ENCODE data around the gene VPS72.
"Not testable (repeated sequence)": the region's sequence is repeated elsewhere in the genome, so short reads cannot be mapped to it uniquely, and the experiment has no call there.

The VPS72 gene

GRCh38 chr1:151189637-151190445, at the start of gene VPS72:
Gene VPS72 (minus strand): TSS chr1:151190197. CDS start chr1:151190121, 76 bp downstream.
- peak; percentile 15 to 90 (median 76) for DNase-seq

DNA sequence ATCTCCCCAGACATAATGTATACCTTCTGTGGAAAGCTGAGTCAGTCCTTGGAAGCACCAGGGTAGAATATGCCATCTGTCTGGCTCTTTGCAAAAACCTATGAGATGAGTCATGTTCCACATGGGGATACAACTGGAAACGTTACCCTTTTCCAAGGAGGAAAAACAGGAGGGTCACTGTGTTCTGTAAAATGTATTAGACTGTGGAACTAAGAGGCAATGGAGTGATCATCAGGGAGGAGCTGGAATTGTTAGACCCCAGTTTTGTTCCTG, 48.4 kb upstream of the VPS72 start:
- DNase-seq, result peak in 1 of 51 donors; percentile 2

DNA sequence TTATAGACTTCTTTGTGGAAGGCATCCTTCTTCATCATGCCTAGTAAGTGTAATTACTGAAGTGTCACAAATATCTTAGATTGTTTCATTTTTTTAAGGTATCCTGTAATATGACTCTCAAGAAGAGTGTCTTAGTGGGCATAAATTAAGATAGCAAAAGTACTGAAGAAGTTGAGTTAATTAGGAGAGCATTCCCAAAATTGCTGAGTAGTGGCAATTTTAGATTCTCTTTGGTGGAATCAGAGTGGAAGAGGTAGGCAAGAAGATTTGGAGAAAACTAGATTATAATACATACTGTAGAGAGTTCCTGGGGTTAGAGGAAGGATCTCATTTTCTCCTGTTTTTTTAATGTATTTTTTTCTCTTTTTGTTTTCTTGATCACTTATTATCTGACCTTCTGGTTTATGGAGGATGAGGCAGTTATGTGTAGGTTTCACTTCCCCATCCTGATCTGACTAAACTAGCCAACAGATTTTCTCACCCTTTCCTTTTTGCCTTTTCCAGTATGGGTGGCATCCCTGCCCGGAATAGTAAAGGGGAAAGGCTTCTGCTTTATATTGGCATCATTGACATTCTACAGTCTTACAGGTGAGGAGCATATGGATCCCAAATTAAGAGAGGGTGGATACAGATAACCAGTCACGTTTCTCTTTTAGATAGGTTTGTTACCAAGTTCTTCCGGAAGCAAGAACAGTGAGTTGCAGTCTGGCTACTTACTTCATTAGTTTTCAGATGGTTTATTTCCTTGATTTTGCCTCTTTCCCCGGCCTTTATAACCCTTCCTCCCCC, 47.9 kb upstream of the VPS72 start:
- DNase-seq, result no peak

DNA sequence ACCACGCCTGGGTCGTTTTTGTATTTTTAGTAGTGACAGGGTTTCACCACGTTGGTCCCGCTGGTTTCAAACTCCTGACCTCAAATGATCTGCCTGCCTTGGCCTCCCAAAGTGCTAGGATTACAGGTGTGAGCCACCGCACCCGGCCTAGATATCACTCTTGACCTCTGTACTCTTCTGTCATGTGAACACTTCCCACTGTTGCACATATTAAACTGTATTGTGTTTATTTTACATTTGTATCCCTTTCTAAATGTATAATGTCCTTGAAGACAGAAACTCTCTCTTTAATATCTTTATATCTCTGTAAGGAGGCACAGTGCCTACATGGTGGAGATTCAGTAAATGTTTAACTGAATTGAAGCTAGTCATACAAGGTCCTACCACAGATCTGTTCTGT, 45.2 kb upstream of the VPS72 start:
- DNase-seq, result no peak

DNA sequence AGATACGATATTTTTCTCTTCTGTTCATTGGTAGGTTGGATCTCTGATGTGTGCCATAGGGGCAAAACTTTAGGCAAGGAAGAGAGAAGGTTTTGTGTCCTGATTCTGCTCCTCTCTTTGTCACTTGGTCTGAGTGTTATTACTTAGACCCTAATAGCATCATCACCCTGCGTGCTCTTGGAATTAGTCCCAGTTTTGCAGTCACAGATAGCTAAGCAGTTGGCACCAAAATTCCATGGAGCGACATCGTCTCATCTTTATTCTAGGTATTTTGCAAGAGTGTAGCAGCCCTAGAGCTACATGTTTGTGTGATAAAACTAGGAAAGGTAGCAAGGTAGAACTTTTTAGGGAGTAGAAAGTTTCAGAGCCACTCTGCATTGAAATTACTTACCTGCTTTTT, 32.1 kb upstream of the VPS72 start:
- no peak for DNase-seq

DNA sequence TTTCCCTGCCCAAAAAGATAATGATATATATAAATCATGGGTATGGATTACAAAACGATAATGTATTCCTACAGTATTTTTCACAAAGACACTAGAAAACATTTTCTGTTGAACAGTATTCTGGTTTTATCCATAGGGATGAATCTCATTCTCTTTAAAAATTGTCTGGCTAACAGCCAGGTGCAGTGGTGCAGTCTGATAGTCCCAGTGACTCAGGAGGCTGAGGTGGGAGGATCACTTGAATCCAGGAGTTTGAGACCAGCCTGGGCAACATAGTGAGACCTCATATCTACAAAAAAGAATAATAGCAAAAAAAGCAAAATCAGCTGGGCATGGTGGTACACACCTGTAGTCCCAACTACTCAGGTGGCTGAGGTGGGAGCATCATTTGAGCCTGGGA, 31.6 kb upstream of the VPS72 start:
- no peak for DNase-seq

DNA sequence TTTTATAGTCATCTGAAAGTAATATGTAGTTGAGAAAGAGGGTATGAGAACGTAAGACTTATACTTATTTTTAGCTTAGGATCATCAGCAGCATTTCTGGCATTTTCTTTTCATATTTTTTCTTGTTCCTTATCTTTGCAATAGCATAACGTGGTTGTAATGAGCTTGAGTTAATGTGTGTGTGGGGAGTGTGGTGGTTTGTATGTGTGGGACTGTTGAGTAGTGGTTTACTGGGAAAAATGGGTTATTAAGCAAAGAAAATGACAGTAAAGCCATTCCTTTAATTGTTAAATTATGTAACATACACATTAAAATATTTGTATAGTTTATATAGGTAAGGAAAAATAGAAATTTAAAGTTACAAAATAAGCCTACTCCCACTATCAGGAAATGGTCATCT, 23.6 kb upstream of the VPS72 start:
- DNase-seq, result no peak

DNA sequence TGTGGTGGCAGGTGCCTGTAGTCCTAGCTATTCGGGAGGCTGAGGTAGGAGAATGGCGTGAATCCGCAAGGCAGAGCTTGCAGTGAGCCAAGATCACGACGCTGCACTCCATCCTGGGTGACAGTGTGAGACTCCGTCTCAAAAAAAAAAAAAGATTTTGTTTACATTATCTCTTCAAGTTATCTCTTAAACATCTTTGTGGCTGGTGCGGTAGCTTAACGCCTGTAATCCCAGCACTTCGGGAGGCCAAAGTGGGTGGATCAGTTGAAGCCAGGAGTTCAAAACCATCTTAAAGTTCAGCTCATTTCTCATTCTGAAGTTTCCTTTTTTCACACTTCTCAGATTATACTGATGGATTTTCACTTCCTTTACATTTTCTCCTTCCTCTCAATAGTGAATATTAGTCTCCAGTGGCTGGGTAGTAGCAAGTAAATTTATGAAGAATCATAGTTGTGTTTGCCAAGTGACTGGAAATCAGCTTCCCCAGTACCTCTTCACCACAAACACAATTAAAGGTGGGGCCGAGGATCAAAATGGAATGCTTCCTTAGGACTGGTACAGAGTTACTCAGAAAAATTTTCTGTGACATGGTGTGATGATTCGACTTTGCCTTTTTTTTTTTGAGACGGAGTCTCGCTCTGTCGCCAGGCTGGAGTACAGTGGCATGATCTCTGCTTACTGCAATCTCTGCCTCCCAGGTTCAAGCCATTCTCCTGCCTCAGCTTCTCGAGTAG, 22.1 kb upstream of the VPS72 start:
- no peak for DNase-seq

- DNase-seq, result no peak
These were observed 20.8 kb upstream of the VPS72 start for GRCh38 chr1:151210830-151211229.

GRCh38 chr1:151205381-151205965, 15.5 kb upstream of the VPS72 start:
- not testable (repeated sequence) for DNase-seq

DNA sequence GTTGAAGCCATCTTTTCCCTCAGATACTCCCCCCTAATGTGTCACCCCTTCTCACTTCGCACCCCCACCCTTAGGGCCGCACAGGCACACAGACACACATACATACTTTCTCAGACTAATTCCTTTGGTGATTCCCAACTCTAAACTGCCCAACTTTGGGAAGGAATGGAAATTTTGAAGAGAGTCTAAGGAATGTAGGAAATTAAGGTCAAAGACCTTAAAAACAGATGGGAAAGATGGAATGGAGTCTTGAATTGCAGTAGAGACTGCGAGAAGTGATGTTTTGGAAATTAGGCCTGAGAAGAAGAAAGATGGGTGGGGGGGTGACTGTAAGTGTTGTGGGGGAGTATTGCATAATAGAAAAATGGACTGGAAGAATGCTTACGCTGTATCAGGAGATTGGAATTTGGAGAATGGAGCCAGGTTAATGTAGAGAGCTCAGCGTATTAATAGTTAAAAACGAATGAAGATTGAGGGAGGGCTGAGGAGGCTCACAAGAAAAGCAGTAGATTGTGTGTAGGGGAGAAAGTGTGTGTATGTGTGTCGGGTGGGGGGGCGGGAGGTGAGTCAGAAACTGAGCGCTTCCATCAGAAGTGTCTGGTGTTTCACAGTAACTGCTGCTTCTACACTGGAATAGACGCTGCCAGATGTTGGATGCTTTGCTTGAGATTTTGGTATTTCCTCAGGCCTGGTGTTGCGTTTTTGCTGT, 10.0 kb upstream of the VPS72 start:
- DNase-seq, result peak in 3 of 51 donors; percentile 3 to 29 (median 5)

GRCh38 chr1:151198254-151199127, 8.5 kb upstream of the VPS72 start, which contains the start of gene PIP5K1A:
Gene PIP5K1A (plus strand): TSS chr1:151198552. CDS start chr1:151198997, 445 bp downstream.
- DNase-seq, result peak; percentile 88 to 100 (median 97)

GRCh38 chr1:151197863-151198253, 7.9 kb upstream of the VPS72 start:
- DNase-seq, result no peak

- peak in 27 of 51 donors; percentile 3 to 78 (median 20) for DNase-seq
These were observed 6.3 kb upstream of the VPS72 start for GRCh38 chr1:151196292-151196800.

DNA sequence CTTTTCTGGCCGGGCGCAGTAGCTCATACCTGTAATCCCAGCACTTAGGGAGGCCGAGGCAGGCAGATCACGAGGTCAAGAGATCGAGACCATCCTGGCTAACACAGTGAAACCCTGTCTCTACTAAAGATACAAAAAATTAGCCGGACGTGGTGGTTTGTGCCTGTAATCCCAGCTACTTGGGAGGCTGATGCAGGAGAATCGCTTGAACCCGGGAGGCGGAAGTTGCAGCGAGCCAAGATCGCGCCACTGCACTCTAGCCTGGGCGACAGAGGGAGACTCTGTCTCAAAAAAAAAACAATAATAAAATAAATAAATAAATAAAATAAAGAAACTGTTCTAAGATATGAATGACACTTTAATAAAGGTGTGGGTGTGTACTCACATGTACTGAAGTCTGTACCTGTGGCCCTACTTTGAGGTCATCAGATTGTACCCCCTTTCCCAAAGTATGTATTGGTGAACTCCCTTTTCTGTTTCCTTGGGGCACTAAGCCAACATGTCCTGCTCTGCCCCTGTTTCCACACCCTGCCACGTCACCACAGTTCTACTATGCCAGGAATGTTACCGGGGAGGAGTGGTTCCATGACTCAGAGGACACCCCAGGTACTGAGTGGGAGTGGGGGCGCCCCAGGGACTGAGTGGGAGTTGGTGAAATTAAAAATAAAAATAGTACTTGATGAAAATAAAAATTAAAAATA, 5.0 kb upstream of the VPS72 start:
- DNase-seq, result not testable (repeated sequence)

- no peak for DNase-seq
These were observed 3.9 kb upstream of the VPS72 start for GRCh38 chr1:151193856-151194255.

DNA sequence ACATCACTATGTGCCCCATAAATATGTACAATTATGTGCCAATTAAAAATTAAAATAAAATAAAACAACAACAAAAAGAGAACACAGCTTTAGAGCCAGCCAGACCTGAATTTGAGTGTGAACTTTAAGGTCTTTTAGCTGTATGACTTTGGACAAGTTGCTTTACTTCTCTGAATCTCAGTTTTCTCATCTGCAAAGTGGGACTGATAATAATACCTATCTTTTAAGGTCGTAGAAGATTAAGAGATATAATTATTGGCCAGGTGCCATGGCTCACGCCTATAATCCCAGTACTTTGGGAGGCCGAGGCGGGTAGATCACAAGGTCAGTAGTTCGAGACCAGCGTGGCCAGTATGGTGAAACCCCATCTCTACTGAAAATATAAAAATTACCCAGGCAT, 3.3 kb upstream of the VPS72 start:
- DNase-seq, result no peak

DNA sequence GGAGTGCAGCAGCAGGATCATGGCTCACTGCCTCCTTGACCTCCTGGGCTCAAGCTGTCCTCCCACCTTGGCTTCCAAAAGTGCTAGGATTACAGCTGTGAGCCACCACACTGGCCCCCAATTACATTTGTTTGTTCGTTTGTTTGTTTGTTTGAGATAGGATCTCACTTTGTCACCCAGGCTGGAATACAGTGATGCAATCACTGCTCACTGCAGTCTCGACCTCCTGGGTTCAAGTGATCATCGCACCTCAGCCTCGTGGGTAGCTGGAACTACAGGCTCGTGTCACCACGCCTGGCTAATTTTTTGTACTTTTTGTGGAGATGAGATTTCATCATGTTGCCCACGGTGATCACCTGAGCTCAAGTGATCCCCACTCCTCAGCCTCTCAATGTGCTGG, 2.0 kb upstream of the VPS72 start:
- DNase-seq, result no peak

DNA sequence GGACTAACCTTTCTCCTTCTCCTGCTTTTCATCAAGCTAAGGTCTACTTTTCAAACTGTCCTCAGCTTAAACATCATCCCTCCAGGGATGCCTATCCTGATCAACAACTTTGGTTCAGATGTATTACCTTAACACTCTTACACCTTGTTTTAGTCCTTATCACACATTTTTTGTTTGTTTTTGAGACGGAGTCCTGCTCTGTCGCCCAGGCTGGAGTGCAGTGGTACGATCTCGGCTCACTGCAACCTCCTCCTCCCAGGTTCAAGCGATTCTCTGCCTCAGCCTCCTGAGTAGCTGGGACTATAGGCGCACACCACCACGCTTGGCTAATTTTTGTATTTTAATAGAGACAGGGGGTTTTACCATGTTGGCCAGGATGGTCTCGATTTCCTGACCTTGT, 1.3 kb downstream of the VPS72 start:
- not testable (repeated sequence) for DNase-seq

All from hypothalamus (tissue), 51 donors.